Vagina (tissue), 2 donors: ENCODE data around the gene UACA. TPM values are rescaled to one million over a fixed set of nuclear protein-coding genes. Genes with fewer than 3 reads are reported as not detected.

ENCODE experiments used
- DNase-seq, 2 donors: peaks; one replicate each; pipeline ENCODE4 v3.0.0-alpha.2; 2017; ENCODE audit errors: extremely low spot score in 2 of 2
- H3K27ac ChIP-seq: fragments of 200-600 bp; sonication (generic); one replicate; pipeline ENCODE4 v1.5.1; 2019
- H3K27me3 ChIP-seq: fragments of 200-600 bp; sonication (generic); one replicate; pipeline ENCODE4 v1.5.1; 2019
- H3K36me3 ChIP-seq, 2 donors: fragments of 200-600 bp; sonication (generic); one replicate each; pipeline ENCODE4 v1.5.1; 2017 to 2019
- H3K4me1 ChIP-seq: fragments of 200-600 bp; sonication (generic); one replicate; pipeline ENCODE4 v1.5.1; 2019
- H3K4me3 ChIP-seq, 2 donors: fragments of 200-600 bp; sonication (generic); 1 replicate in 1 of 2; 2 replicates in 1 of 2; pipeline ENCODE4 v1.5.1; 2016 to 2019
- H3K9me3 ChIP-seq: fragments of 200-600 bp; sonication (generic); one replicate; pipeline ENCODE4 v1.5.1; 2019
- POLR2A ChIP-seq, 2 donors: fragments of 450-650 bp; IDR thresholded peaks; one replicate each; pipeline ENCODE4 v1.6.1; 2017; ENCODE audit warnings: antibody characterized with exemption in 2 of 2, mild to moderate bottlenecking in 2 of 2, moderate library complexity in 2 of 2
- POLR2AphosphoS5 ChIP-seq, 2 donors: sonication (generic); formaldehyde crosslinking; IDR thresholded peaks; one replicate each; pipeline ENCODE4 v1.9.0; 2017; ENCODE audit warnings: antibody characterized with exemption in 2 of 2, mild to moderate bottlenecking in 2 of 2, low read depth in 1 of 2; ENCODE audit not compliant: insufficient read depth in 1 of 2
- intact Hi-C: fragments of 100-400 bp; cut with DNase I; formaldehyde crosslinking; loops from one replicate; pipeline ENCODE4 v1.15.1; 2023
- total RNA-seq: library from RNA; depleted of rRNA; stranded (reverse); fragments of >200 nt; gene quantifications from one replicate; pipeline ENCODE4 v1.2.3, GENCODE V29; 2016
- TF ChIP-seq, protein P1 (sequence below), 3 experiments: fragments of 450-650 bp in 2 of 3; fragments of 200-600 bp in 1 of 3; sonication (generic) in 1 of 3; IDR thresholded peaks; one replicate each; pipeline ENCODE4 v1.5.1; 2017 to 2019; ENCODE audit warnings: antibody characterized with exemption in 3 of 3, mild to moderate bottlenecking in 2 of 3, moderate library complexity in 2 of 3

Gene UACA
- total RNA-seq, 1 donor from 2014 or later, result 40.3 TPM

DNA sequence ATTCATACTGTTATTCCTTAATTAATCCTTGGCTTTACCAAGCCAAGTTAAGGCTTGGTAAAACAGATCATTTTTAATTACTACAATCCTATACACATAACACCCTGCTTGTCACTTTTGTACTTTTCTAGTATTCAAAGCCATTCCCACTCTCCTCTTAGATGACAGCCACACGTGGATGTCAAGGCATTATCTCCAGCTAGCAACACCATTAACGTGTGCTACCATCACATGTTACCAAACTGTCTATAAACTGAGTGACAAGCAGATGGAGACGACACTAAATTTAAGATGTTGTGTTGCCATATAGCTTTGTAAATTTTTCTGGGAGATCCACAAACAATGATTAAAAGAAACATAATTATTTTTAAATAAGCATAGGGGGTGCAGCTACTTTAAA lies 103.7 kb downstream of the UACA start:
- intact Hi-C loops, result no loop called here
- TF ChIP-seq, protein P1, sequence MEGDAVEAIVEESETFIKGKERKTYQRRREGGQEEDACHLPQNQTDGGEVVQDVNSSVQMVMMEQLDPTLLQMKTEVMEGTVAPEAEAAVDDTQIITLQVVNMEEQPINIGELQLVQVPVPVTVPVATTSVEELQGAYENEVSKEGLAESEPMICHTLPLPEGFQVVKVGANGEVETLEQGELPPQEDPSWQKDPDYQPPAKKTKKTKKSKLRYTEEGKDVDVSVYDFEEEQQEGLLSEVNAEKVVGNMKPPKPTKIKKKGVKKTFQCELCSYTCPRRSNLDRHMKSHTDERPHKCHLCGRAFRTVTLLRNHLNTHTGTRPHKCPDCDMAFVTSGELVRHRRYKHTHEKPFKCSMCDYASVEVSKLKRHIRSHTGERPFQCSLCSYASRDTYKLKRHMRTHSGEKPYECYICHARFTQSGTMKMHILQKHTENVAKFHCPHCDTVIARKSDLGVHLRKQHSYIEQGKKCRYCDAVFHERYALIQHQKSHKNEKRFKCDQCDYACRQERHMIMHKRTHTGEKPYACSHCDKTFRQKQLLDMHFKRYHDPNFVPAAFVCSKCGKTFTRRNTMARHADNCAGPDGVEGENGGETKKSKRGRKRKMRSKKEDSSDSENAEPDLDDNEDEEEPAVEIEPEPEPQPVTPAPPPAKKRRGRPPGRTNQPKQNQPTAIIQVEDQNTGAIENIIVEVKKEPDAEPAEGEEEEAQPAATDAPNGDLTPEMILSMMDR (IDR thresholded peaks at IDR 0.05), result no peak
- TF ChIP-seq POLR2AphosphoS5 (IDR thresholded peaks at IDR 0.05; ENCODE audit: insufficient read depth in 1 of 2, low read depth in 1 of 2) (no peak), POLR2A (IDR thresholded peaks at IDR 0.05) (no peak)
- Histone ChIP-seq H3K27me3 (no peaks in the 10 kb centered on the region), H3K9me3 (no peaks in the 10 kb centered on the region), H3K4me1 (no peaks in the 10 kb centered on the region), H3K4me3 (no peak overlapping the region), H3K36me3 (peaks cover 0 to 33% of the 10 kb centered on the region in 2 donors), H3K27ac (no peak overlapping the region)
- no peak for DNase-seq

DNA sequence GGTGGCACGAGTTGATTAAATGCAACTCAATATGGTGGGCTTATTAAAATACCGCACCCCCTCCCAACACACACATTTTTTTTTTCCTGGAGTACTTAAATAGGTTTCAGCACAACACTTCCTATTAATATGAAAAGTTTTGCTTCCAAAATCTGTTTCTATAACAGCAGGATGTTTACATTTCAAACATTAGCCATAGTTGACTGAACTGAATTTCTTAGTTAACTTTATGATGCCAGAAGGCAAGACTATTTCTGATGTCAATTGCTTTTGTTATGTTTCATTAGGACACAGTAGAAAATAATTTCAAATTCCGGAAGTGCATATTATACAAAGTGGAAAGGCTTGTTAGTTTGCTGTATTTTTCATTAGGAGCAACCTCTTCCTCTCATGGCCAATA lies 104.7 kb downstream of the UACA start:
- intact Hi-C loops, result no loop called here
- TF ChIP-seq, protein P1 (IDR thresholded peaks at IDR 0.05), result no peak
- TF ChIP-seq POLR2A (IDR thresholded peaks at IDR 0.05) (no peak), POLR2AphosphoS5 (IDR thresholded peaks at IDR 0.05; ENCODE audit: insufficient read depth in 1 of 2, low read depth in 1 of 2) (no peak)

DNA sequence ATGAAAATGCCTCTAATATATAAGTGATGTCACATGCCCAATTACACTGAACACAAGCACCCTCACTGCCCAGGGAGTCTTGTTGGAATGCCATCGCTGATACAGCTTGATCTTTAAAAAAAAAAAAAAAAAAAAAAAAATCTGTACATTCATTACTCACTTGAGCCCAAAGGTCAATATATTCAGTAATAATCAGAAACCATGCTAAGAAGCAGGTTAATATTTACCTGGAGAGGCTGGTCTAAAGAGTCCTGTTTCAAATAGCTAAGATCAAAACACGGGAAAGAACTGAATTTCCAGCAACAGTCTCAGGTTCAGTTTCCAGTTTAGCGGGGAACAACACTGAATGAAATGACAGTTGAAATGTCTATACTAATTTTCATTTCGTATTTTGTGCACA lies 109.9 kb downstream of the UACA start:
- intact Hi-C loops, result no loop called here
- TF ChIP-seq, protein P1 (IDR thresholded peaks at IDR 0.05), result no peak
- TF ChIP-seq POLR2AphosphoS5 (IDR thresholded peaks at IDR 0.05; ENCODE audit: insufficient read depth in 1 of 2, low read depth in 1 of 2) (no peak), POLR2A (IDR thresholded peaks at IDR 0.05) (no peak)
- H3K9me3 ChIP-seq, result no peaks in the 10 kb centered on the region

More for the DNA sequence above, 104.7 kb downstream of the UACA start:
- H3K4me1 ChIP-seq, result no peaks in the 10 kb centered on the region
- H3K27me3 ChIP-seq, result no peaks in the 10 kb centered on the region
- no peak for DNase-seq
- H3K36me3 ChIP-seq, result peaks cover 0 to 28% of the 10 kb centered on the region in 2 donors
- no peaks in the 10 kb centered on the region for H3K9me3 ChIP-seq
- H3K4me3 ChIP-seq, result no peak overlapping the region
- no peak overlapping the region for H3K27ac ChIP-seq

DNA sequence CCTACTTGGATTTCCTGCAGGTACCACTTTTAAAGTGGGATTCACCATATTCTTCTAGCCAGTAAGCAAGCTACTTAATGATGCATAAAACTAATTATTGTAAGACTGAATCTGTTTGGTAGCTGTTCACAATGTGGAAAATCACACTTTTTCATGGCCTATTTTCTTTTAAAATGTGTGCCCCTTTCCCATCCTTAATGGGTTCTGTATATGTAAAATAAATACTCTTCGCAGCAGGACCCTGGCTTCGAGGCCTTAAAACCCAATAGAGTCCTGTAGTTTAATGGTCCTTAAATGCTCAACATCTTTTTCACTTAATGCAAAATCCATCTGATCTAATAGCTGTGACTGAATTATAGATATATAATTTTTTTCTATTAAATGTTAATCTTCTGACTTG lies 111.0 kb downstream of the UACA start:
- Histone ChIP-seq H3K4me1 (no peaks in the 10 kb centered on the region), H3K9me3 (no peaks in the 10 kb centered on the region), H3K27me3 (no peaks in the 10 kb centered on the region), H3K36me3 (peaks cover 0 to 22% of the 10 kb centered on the region in 2 donors), H3K4me3 (no peak overlapping the region), H3K27ac (no peak overlapping the region)
- no peak for DNase-seq
- intact Hi-C loops, result no loop called here
- TF ChIP-seq POLR2A (IDR thresholded peaks at IDR 0.05) (no peak), POLR2AphosphoS5 (IDR thresholded peaks at IDR 0.05; ENCODE audit: insufficient read depth in 1 of 2, low read depth in 1 of 2) (no peak)
- TF ChIP-seq, protein P1 (IDR thresholded peaks at IDR 0.05), result no peak

More for the DNA sequence above, 109.9 kb downstream of the UACA start:
- Histone ChIP-seq H3K4me3 (no peak overlapping the region), H3K27ac (no peak overlapping the region), H3K27me3 (no peaks in the 10 kb centered on the region), H3K4me1 (no peaks in the 10 kb centered on the region), H3K36me3 (peaks cover 0 to 22% of the 10 kb centered on the region in 2 donors)
- DNase-seq, result no peak

DNA sequence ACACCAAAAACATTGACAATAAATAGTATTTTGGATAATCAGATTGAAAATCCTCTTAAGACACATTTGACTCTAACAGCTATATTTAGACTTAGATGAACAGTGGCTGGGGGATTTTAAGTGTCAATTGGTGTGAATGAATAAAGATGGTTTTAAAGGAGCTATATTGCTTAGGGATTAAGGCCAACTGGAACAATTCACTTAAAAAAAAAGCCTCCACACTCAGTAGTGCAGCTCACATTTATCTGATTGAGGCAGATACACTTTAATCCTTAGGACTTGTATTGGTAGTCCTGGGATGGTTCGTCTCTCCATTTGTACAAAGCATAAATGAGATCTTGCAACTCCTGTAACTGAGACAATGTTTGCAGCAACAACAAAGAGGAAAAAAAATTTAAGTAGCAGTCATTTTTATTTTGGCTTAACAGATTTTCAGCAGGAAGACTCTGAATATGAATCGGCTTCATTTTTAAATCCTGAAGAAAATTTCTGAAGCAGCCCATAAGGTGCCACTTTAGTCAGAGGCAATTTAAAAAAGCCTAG lies 112.0 kb downstream of the UACA start:
- Histone ChIP-seq H3K36me3 (peaks cover 0 to 13% of the 10 kb centered on the region in 2 donors), H3K4me3 (no peak overlapping the region), H3K27me3 (no peaks in the 10 kb centered on the region), H3K4me1 (no peaks in the 10 kb centered on the region), H3K27ac (no peak overlapping the region), H3K9me3 (no peaks in the 10 kb centered on the region)
- DNase-seq, result no peak
- TF ChIP-seq POLR2AphosphoS5 (IDR thresholded peaks at IDR 0.05; ENCODE audit: insufficient read depth in 1 of 2, low read depth in 1 of 2) (no peak), POLR2A (IDR thresholded peaks at IDR 0.05) (no peak)
- TF ChIP-seq, protein P1 (IDR thresholded peaks at IDR 0.05), result no peak
- intact Hi-C loops, result no loop called here
